GM12878 (cell line): Measurements from ENCODE around the gene CARD16. TPM values are rescaled to one million over a fixed set of nuclear protein-coding genes. Genes with fewer than 3 reads are reported as not detected.

ENCODE experiments used
- ATAC-seq: fragments of 200-7000 bp; cut with Tn5 transposase; 3 replicates; pipeline ENCODE4 v1.9.1; 2020; ENCODE audit warnings: mild to moderate bottlenecking, moderate library complexity
- BruUV-seq: library from RNA; stranded (reverse); fragments of 400-500 nt; replicated peaks from 2 replicates; lab custom pipeline; 2021; lab: Mats Ljungman, UMichigan
- CTCF ChIA-PET: fragments of 300-600 bp; sonication (Branson Sonifier 250); formaldehyde crosslinking; extraction: SDS; loops from one replicate; lab custom pipeline; 2021; ENCODE audit warnings: inconsistent platforms; lab: Yijun Ruan, JAX
- POLR2A ChIA-PET: fragments of 350-600 bp; formaldehyde crosslinking; extraction: SDS; loops from one replicate; lab custom pipeline; 2021; ENCODE audit warnings: inconsistent platforms; lab: Charles Lee
- RAD21 ChIA-PET: fragments of 300-600 bp; sonication (Branson Sonifier 250); formaldehyde crosslinking; loops from one replicate; lab custom pipeline; 2023; ENCODE audit warnings: antibody characterized with exemption; ENCODE audit not compliant: unreplicated experiment; lab: Charles Lee
- SMC1A ChIA-PET: fragments of 300-600 bp; sonication (Branson Sonifier 250); formaldehyde crosslinking; loops from one replicate; lab custom pipeline; 2023; ENCODE audit not compliant: unreplicated experiment, uncharacterized antibody; lab: Charles Lee
- DNase-seq: peaks from one replicate; pipeline ENCODE4 v3.0.0-alpha.2; 2011; ENCODE audit warnings: low read depth, low spot score
- FAIRE-seq: peaks from 3 replicates; lab custom pipeline; 2011; peaks lifted over from hg19 to GRCh38; lab: Jason Lieb, UNC
- H2AFZ ChIP-seq: 2 replicates; pipeline ENCODE4 v1.6.0; 2011; ENCODE audit warnings: low read depth, low read length, control low read depth; ENCODE audit not compliant: control insufficient read depth
- H3K27ac ChIP-seq: 2 replicates; pipeline ENCODE4 v1.5.1; 2011; ENCODE audit warnings: control low read depth; ENCODE audit not compliant: control insufficient read depth, insufficient read depth
- H3K27me3 ChIP-seq, 2 experiments: replicated peaks in 1 of 2; 2 replicates each; pipeline versions ENCODE4 v1.6.0 to v1.6.1; 2011; ENCODE audit warnings: low read length in 1 of 2; ENCODE audit not compliant: control insufficient read depth in 2 of 2, insufficient read depth in 2 of 2
- H3K36me3 ChIP-seq, 2 experiments: 2 replicates each; pipeline ENCODE4 v1.5.1; 2011; ENCODE audit warnings: low read length in 1 of 2; ENCODE audit not compliant: control insufficient read depth in 2 of 2, insufficient read depth in 2 of 2
- H3K4me1 ChIP-seq: 2 replicates; pipeline ENCODE4 v1.6.1; 2011; ENCODE audit warnings: mild to moderate bottlenecking, low read length, moderate library complexity, mixed read lengths; ENCODE audit not compliant: control insufficient read depth, insufficient read depth
- H3K4me2 ChIP-seq: 2 replicates; pipeline ENCODE4 v1.6.0; 2011; ENCODE audit warnings: control low read depth; ENCODE audit not compliant: control insufficient read depth, insufficient read depth
- H3K4me3 ChIP-seq: fragments of 200-600 bp; sonication (generic); 2 replicates; pipeline ENCODE4 v1.5.1; 2016
- H3K79me2 ChIP-seq: 2 replicates; pipeline ENCODE4 v1.6.0; 2011; ENCODE audit warnings: low read length; ENCODE audit not compliant: control insufficient read depth, insufficient read depth
- H3K9ac ChIP-seq: 2 replicates; pipeline ENCODE4 v1.8.0; 2011; ENCODE audit warnings: low read length, control low read depth, mixed read lengths; ENCODE audit not compliant: control insufficient read depth, insufficient read depth
- H3K9me3 ChIP-seq: replicated peaks from 3 replicates; pipeline ENCODE4 v1.5.1; 2011; ENCODE audit warnings: mild to moderate bottlenecking, low read length; ENCODE audit not compliant: control insufficient read depth, insufficient read depth
- H4K20me1 ChIP-seq: 2 replicates; pipeline ENCODE4 v1.6.0; 2011; ENCODE audit not compliant: control insufficient read depth, insufficient read depth
- ATF2 ChIP-seq: IDR thresholded peaks from 2 replicates; pipeline ENCODE4 v1.6.1; 2012; ENCODE audit warnings: low read length, inconsistent platforms
- GABPA ChIP-seq: IDR thresholded peaks from 2 replicates; pipeline ENCODE4 v1.6.1; 2014; ENCODE audit warnings: antibody characterized with exemption, low read depth, mild to moderate bottlenecking, inconsistent platforms
- KLF5 ChIP-seq: fragments of 450-650 bp; IDR thresholded peaks from 2 replicates; pipeline ENCODE4 v1.6.1; 2014; ENCODE audit warnings: mild to moderate bottlenecking; ENCODE audit not compliant: partially characterized antibody
- REST ChIP-seq: IDR thresholded peaks from 2 replicates; pipeline ENCODE4 v1.6.1; 2012; ENCODE audit warnings: mild to moderate bottlenecking, low read depth, low read length
- RFX5 ChIP-seq: IDR thresholded peaks from 2 replicates; pipeline ENCODE4 v1.6.1; 2011; ENCODE audit warnings: low read depth, low read length, improper control_type of control experiment
- SREBF1 ChIP-seq: IDR thresholded peaks from 2 replicates; pipeline ENCODE4 v1.6.1; 2012; ENCODE audit warnings: mild to moderate bottlenecking, low read length
- TARDBP ChIP-seq: IDR thresholded peaks from 2 replicates; pipeline ENCODE4 v1.6.1; 2016; ENCODE audit warnings: borderline replicate concordance
- TCF12 ChIP-seq: IDR thresholded peaks from 2 replicates; pipeline ENCODE4 v1.6.1; 2011; ENCODE audit warnings: low read depth, mild to moderate bottlenecking, low read length
- ZBTB11 ChIP-seq: fragments of 450-650 bp; formaldehyde crosslinking; IDR thresholded peaks from 2 replicates; pipeline ENCODE4 v1.5.0; 2022; ENCODE audit warnings: mild to moderate bottlenecking, missing genetic modification characterization
- ZNF384 ChIP-seq: IDR thresholded peaks from 2 replicates; pipeline ENCODE4 v1.6.1; 2012; ENCODE audit warnings: low read depth, mild to moderate bottlenecking, low read length, improper control_type of control experiment, borderline replicate concordance
- ZNF592 ChIP-seq: fragments of 450-650 bp; IDR thresholded peaks from 2 replicates; pipeline ENCODE4 v1.6.1; 2017; ENCODE audit warnings: mild to moderate bottlenecking, moderate library complexity
- WGBS: methylation state at CpG from one replicate; pipeline ENCODE4 v1.1.6; 2016; ENCODE audit warnings: low lambda C conversion rate; ENCODE audit not compliant: insufficient replicate concordance, insufficient coverage; ENCODE audit errors: missing lambda C conversion rate; 5-methylcytosine and 5-hydroxymethylcytosine counted together
- in situ Hi-C: fragments of 300-500 bp; cut with MboI; formaldehyde crosslinking; loops from 9 replicates; pipeline ENCODE4 v1.14.3; 2018; ENCODE audit warnings: mixed read lengths
- intact Hi-C: fragments of 100-400 bp; cut with micrococcal nuclease; formaldehyde crosslinking; loops from one replicate; pipeline ENCODE4 v1.14.2; 2022; ENCODE audit not compliant: unreplicated experiment
- polyA plus RNA-seq, 11 experiments: library from polyadenylated mRNA; depleted of rRNA in 4 of 11; unstranded in 6 of 11; stranded (reverse) in 5 of 11; fragments of >200 nt; fragmentation: Nextera tagmentation in 4 of 11; fragmentation: Illumina TruSeq in 1 of 11; extraction: Ambion mirVana in 4 of 11; extraction: Trizol in 1 of 11; gene quantifications; 1 replicate in 1 of 11; 2 replicates in 10 of 11; pipeline versions ENCODE4 v1.2.1 to v1.2.3, GENCODE V29; 2011 to 2016; ENCODE audit warnings: inconsistent platforms in 2 of 11, missing spikeins in 2 of 11, low read depth in 1 of 11
- total RNA-seq, 4 experiments: library from RNA; depleted of rRNA in 3 of 4; stranded (reverse); fragments of >200 nt in 3 of 4; fragmentation: Illumina TruSeq in 1 of 4; extraction: Trizol in 1 of 4; gene quantifications; 2 replicates each; pipeline versions ENCODE4 v1.2.1 to v1.2.3, GENCODE V29; 2013 to 2021

The CARD16 gene
- total and polyA plus RNA-seq, 10 of the 15 experiments (the other 5 are each of a cell fraction or from before 2014, with no cell fraction given) = 11.8 to 76.3 (median 25.9) TPM

- TF ChIP-seq SREBF1 (no peak), REST (no peak)
- TF ChIP-seq, all 136 proteins: peak for 0
Observed at GRCh38 chr11:105051559-105051958, 6.4 kb upstream of the CARD16 start (continued).

GRCh38 chr11:105049481-105049880 is 4.3 kb upstream of the CARD16 start:
- RAD21 ChIA-PET = no interaction called here
- TF ChIP-seq GABPA = no peak
- no peak for TF ChIP-seq RFX5
- no peak for TF ChIP-seq ZBTB11 (CRISPR knock-in tag)
- TF ChIP-seq ZNF592 = no peak
- no peak for TF ChIP-seq TCF12
- no peak for TF ChIP-seq ZNF384
- no peak for TF ChIP-seq KLF5
- no peak for TF ChIP-seq TARDBP
- TF ChIP-seq ATF2 = no peak

More at GRCh38 chr11:105049481-105049880, 4.3 kb upstream of the CARD16 start:
- Histone ChIP-seq H3K27ac (no peak overlapping the region), H4K20me1 (no peaks in the 10 kb centered on the region), H3K27me3 (no peaks in the 10 kb centered on the region), H2AFZ (no peak overlapping the region), H3K4me2 (no peak overlapping the region), H3K36me3 (no peaks in the 10 kb centered on the region), H3K4me3 (no peak overlapping the region), H3K9me3 (no peaks in the 10 kb centered on the region), H3K9ac (no peak overlapping the region), H3K4me1 (no peaks in the 10 kb centered on the region), H3K79me2 (no peaks in the 10 kb centered on the region)
- intact Hi-C loops (no loop called here), in situ Hi-C loops (no loop called here)
- SMC1A ChIA-PET = no interaction called here
- 8% methylated on average over 1 of the region's 1 CpG for WGBS
- ATAC-seq (no peak), FAIRE-seq (no peak), DNase-seq (no peak)
- CTCF ChIA-PET = no interaction called here
- BruUV-seq = no TSS peak
- POLR2A ChIA-PET = no interaction called here
